LNCAP (cell line): ENCODE results near the gene NXPH4.

Experiments used
- TF ChIP-seq, protein P1 (sequence below): fragments of 450-650 bp; IDR thresholded peaks from 2 replicates; pipeline ENCODE4 v1.5.1; 2017; ENCODE audit warnings: mild to moderate bottlenecking

Gene NXPH4

GRCh38 chr12:57171668-57172067, 44.9 kb upstream of the NXPH4 start:
- TF ChIP-seq, protein P1, sequence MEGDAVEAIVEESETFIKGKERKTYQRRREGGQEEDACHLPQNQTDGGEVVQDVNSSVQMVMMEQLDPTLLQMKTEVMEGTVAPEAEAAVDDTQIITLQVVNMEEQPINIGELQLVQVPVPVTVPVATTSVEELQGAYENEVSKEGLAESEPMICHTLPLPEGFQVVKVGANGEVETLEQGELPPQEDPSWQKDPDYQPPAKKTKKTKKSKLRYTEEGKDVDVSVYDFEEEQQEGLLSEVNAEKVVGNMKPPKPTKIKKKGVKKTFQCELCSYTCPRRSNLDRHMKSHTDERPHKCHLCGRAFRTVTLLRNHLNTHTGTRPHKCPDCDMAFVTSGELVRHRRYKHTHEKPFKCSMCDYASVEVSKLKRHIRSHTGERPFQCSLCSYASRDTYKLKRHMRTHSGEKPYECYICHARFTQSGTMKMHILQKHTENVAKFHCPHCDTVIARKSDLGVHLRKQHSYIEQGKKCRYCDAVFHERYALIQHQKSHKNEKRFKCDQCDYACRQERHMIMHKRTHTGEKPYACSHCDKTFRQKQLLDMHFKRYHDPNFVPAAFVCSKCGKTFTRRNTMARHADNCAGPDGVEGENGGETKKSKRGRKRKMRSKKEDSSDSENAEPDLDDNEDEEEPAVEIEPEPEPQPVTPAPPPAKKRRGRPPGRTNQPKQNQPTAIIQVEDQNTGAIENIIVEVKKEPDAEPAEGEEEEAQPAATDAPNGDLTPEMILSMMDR: no peak

DNA sequence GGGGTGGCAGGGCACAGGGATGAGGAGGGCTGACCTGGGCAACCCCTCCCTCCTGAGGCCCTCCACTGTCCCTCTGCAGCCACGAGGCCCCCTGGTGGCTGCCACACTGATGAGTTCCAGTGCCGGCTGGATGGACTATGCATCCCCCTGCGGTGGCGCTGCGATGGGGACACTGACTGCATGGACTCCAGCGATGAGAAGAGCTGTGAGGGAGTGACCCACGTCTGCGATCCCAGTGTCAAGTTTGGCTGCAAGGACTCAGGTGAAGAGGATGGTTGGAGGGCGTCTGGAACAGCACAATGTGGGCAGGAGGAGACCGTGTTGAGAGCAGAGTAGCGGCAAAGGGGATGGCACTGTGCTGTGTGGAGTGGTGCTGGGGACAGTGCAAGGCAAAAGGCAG, 43.5 kb upstream of the NXPH4 start:
- TF ChIP-seq, protein P1: peak; percentile 51

- TF ChIP-seq, protein P1: no peak
Measured at GRCh38 chr12:57173683-57174082, 42.9 kb upstream of the NXPH4 start.

DNA sequence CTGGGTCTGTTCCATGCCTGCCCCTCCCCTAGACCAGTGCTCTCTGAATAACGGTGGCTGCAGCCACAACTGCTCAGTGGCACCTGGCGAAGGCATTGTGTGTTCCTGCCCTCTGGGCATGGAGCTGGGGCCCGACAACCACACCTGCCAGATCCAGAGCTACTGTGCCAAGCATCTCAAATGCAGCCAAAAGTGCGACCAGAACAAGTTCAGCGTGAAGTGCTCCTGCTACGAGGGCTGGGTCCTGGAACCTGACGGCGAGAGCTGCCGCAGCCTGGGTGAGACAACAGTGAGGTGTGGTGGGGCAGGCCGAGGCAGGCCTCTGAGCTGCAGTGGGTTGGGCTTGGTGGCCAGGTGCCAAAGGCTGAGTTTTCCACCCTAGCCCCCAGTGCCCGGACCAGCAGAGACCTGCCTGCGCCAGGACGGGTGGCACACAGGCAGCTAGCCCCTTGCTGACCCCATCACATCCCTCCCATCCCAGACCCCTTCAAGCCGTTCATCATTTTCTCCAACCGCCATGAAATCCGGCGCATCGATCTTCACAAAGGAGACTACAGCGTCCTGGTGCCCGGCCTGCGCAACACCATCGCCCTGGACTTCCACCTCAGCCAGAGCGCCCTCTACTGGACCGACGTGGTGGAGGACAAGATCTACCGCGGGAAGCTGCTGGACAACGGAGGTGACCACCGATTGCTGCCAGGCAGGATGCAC, 41.0 kb upstream of the NXPH4 start:
- TF ChIP-seq, protein P1: peak; percentile 96

DNA sequence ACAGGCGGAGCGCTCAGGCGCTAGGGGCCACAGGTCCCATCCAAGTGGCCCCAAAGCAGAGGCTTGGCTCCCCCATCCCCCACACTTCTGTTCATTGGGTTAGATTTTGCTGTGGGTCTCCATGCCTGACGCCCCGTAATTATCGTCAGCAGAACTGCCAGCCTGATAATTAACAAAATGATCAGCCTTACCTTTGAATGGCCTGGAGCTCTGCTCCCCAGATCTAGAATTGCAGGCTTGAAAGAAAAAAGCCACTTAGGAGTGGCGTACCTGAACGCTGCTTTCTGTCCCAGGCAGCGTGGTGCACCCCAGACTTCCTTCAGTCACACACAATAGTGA, 40.5 kb upstream of the NXPH4 start:
- TF ChIP-seq, protein P1: peak; percentile 45; the same call in 1 of the 2 replicates

DNA sequence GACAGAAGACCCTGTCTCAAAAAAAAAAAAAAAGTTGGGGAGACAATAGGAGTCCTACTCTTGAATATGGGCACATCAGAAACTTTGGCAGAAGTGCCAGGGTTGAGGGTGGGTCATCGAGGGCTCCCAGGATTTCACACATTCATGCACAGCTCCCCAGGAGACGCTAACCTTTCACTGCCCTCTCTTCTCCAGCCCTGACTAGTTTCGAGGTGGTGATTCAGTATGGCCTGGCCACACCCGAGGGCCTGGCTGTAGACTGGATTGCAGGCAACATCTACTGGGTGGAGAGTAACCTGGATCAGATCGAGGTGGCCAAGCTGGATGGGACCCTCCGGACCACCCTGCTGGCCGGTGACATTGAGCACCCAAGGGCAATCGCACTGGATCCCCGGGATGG, 39.7 kb upstream of the NXPH4 start:
- TF ChIP-seq, protein P1: no peak

- TF ChIP-seq, protein P1: no peak
Measured at GRCh38 chr12:57177354-57177753, 39.2 kb upstream of the NXPH4 start.

GRCh38 chr12:57178213-57178612, 38.4 kb upstream of the NXPH4 start:
- TF ChIP-seq, protein P1: no peak
